GM12864 (cell line): Measurements from ENCODE around the gene ERP44.
"Not testable (repeated sequence)": the region's sequence is repeated elsewhere in the genome, so short reads cannot be mapped to it uniquely, and the experiment has no call there.

Source experiments
- DNase-seq: peaks from one replicate; pipeline ENCODE4 v3.0.0-alpha.2; 2011; ENCODE audit warnings: low read depth
- H3K4me3 ChIP-seq: 2 replicates; pipeline ENCODE4 v1.5.1; 2011; ENCODE audit warnings: mild to moderate bottlenecking, low read depth, low read length, control low read depth
- CTCF ChIP-seq: IDR thresholded peaks from 2 replicates; pipeline ENCODE4 v1.5.1; 2011; ENCODE audit warnings: low read depth, mild to moderate bottlenecking, moderate library complexity, low read length, control low read depth, inconsistent platforms; ENCODE audit errors: missing control alignments

ERP44 gene

GRCh38 chr9:100098887-100099721, at the start of gene ERP44, which contains the start of gene INVS:
Gene ERP44, minus strand, starts transcription at chr9:100099000. Its CDS starts 160 bp downstream, at chr9:100098840.
Gene INVS, plus strand, starts transcription at chr9:100099243. Its CDS starts 5,279 bp downstream, at chr9:100104522.
- TF ChIP-seq CTCF = no peak
- DNase-seq = peak; percentile 97
- H3K4me3 ChIP-seq = peak within 1 kb of the TSS; percentile 90

- DNase-seq, H3K4me3 ChIP-seq: not testable (repeated sequence)
These were observed 47.2 kb upstream of the ERP44 start for GRCh38 chr9:100145976-100146375.

- not testable (repeated sequence) for DNase-seq, H3K4me3 ChIP-seq
These were observed 46.6 kb upstream of the ERP44 start for GRCh38 chr9:100145167-100145934.

- not testable (repeated sequence) for DNase-seq, H3K4me3 ChIP-seq
These were observed 43.1 kb upstream of the ERP44 start for GRCh38 chr9:100141862-100142261.

- not testable (repeated sequence) for H3K4me3 ChIP-seq
These were observed 41.5 kb upstream of the ERP44 start for GRCh38 chr9:100140303-100140702.

GRCh38 chr9:100136799-100137198, 38.0 kb upstream of the ERP44 start:
- not testable (repeated sequence) for DNase-seq, H3K4me3 ChIP-seq

More at GRCh38 chr9:100140303-100140702, 41.5 kb upstream of the ERP44 start:
- DNase-seq = not testable (repeated sequence)

GRCh38 chr9:100134731-100135130, 35.9 kb upstream of the ERP44 start:
- no peak for TF ChIP-seq CTCF
- no peak overlapping the region for H3K4me3 ChIP-seq
- no peak for DNase-seq

- no peak for DNase-seq
- H3K4me3 ChIP-seq = no peak overlapping the region
- TF ChIP-seq CTCF = no peak
These were observed 33.2 kb upstream of the ERP44 start for GRCh38 chr9:100131875-100132430.

- DNase-seq = no peak
- H3K4me3 ChIP-seq = no peak overlapping the region
- no peak for TF ChIP-seq CTCF
These were observed 32.4 kb upstream of the ERP44 start for GRCh38 chr9:100131216-100131615.
